Right kidney (tissue), 1 donor: ENCODE data around the gene SYT11.
"Not testable (repeated sequence)": the region's sequence is repeated elsewhere in the genome, so short reads cannot be mapped to it uniquely, and the experiment has no call there.

ENCODE experiments used
- DNase-seq: peaks from one replicate; pipeline ENCODE4 v3.0.0-alpha.2; 2016

SYT11 gene

GRCh38 chr1:155897746-155898145 lies 38.4 kb downstream of the SYT11 start:
- DNase-seq: no peak

DNA sequence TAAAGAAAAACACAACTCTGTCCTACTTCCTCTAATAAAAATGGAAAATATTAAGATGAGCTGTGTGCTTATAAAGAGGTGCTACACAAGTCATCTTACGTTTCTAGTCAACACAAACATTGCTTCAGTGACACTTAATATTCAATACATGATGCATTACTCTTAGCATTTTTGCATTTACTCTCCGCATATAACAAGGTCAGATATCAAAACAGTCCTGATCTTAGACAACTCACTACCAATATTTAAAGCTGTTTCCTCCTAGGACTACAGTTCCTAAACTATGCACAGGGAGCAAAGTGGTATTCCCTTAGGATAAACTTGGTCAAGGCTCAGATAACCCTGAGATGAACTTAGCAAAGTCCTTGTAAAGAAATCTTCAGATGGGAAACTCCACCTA lies 39.5 kb downstream of the SYT11 start:
- no peak for DNase-seq

- DNase-seq: no peak
Measured at GRCh38 chr1:155899683-155900082, 40.3 kb downstream of the SYT11 start.

DNA sequence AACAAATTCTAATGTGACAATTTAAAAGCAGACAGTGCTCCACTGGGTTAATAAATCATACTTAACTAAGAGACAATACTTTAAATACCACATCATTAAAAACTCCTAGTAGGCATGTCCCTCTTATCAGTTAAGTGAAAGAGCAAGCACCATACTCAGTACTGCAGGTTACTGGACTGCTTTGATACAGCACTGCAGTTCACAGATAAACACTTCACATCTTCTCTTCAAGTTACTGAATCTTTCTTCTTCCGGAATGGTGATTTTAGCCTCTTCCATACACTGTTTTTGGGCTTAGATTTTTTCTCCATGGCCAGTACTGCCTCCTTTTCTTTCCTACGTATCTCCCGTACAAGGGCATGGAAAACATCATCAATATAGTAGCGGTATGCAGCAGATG lies 40.8 kb downstream of the SYT11 start:
- no peak for DNase-seq

- no peak for DNase-seq
Measured at GRCh38 chr1:155904261-155904660, 44.9 kb downstream of the SYT11 start.

GRCh38 chr1:155909894-155910293 lies 50.5 kb downstream of the SYT11 start:
- no peak for DNase-seq

GRCh38 chr1:155910621-155911121 lies 51.3 kb downstream of the SYT11 start:
- DNase-seq: peak; percentile 71

DNA sequence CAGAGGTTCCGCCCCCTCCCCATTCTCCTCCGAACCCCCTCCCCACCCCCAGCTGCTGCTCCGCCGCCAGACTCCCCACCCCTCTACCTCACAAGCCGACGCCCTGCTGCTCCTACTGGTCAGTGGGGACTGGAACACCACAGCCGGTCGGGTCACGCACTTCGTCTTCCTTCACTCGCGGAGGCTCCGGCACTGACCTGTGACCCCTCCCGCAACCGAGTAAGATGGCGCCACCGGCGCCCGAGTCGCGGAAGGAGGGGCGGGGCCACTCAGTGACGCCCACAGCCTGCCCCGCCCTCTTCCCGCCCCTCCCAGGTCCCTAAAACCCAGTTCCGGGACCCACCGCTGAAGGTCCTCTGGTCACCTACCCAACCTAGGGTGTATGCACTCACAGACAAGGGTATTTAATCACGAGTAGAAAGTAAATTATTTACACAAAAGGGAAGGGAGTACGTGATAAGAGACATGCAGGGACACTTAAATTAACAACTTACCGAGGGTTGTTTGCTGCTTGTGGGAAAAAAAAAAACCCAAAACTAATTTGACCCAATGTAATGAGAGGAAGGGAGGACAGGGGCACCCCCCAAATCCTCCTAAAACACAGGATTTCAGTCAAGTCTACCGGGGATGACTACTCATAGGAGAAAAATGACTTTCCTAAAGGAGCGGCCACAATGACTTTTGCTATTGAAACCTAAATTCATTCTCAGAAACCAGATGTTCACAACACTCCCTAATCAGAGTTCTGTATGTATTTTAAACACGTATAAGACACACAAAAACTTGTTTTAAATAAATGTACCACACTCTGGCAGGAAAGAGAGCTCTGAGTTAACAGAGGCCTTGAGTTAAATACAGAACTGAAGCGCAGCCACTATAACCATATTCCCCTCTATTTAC lies 52.0 kb downstream of the SYT11 start, which contains the start of gene RIT1:
TSS of gene RIT1 (minus strand) at position 194 of the 900 bp plus-strand sequence. CDS start 588 bp downstream, outside the sequence.
- peak; percentile 80 for DNase-seq

- DNase-seq: no peak
Measured at GRCh38 chr1:155912056-155912536, 52.7 kb downstream of the SYT11 start.

GRCh38 chr1:155913969-155914757 lies 54.8 kb downstream of the SYT11 start:
- DNase-seq: no peak

DNA sequence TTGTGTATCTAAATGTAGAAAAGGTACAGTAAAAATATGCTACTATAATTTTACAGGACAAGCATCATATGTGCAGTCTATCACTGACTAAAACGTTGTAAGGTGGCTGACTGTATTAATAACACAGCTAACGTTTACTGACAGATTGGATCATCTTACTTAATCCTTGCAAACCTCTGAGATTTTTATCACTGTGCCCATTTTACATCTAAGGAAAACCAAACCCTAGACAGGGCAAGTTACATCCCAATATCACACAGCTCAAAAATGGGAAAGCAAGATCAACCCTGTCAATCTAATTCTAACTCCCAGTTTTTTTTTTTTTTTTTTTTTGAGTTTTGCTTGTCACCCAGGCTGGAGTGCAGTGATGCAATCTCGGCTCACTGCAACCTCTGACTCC lies 59.3 kb downstream of the SYT11 start:
- no peak for DNase-seq

- no peak for DNase-seq
Measured at GRCh38 chr1:155919801-155920200, 60.4 kb downstream of the SYT11 start.

DNA sequence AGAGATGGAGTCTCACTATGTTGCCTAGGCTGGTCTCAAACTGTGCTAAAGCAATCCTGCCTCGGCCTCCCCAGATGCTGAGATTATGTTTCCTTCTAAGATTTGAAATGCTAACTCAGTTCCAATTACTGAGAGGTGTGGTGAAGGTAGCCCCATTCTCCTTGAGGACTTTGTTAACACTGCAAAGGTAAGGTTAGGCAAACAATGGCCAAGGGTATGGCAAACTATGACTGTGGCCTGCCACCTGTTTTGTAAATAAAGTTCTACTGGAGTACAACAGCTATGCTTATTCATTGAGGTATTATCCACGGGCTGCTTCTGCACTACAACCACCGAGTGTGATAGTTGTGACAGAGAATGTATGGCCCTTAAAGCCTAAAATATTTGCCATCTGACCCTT lies 61.4 kb downstream of the SYT11 start:
- DNase-seq: no peak

- DNase-seq: no peak
Measured at GRCh38 chr1:155925506-155925905, 66.1 kb downstream of the SYT11 start.

DNA sequence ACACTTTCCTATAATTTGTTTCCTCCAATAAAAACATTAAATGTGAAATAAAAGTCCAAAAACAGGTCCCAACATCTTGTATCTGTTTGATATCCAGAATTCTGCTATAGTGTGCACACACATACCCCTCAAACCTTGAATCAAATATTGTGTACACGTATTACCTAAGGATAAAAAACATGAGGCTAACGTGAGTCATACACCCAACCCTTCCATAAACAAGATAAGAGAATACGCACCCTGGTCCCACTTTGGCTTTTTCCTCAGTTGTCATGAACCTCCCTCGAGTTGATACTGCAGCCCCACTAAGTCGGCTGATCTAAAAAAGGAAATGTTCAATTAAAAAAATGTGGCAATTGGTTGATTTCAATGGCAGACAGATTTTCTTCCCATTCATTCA lies 69.7 kb downstream of the SYT11 start:
- no peak for DNase-seq

- not testable (repeated sequence) for DNase-seq
Measured at GRCh38 chr1:155930725-155931124, 71.4 kb downstream of the SYT11 start.

DNA sequence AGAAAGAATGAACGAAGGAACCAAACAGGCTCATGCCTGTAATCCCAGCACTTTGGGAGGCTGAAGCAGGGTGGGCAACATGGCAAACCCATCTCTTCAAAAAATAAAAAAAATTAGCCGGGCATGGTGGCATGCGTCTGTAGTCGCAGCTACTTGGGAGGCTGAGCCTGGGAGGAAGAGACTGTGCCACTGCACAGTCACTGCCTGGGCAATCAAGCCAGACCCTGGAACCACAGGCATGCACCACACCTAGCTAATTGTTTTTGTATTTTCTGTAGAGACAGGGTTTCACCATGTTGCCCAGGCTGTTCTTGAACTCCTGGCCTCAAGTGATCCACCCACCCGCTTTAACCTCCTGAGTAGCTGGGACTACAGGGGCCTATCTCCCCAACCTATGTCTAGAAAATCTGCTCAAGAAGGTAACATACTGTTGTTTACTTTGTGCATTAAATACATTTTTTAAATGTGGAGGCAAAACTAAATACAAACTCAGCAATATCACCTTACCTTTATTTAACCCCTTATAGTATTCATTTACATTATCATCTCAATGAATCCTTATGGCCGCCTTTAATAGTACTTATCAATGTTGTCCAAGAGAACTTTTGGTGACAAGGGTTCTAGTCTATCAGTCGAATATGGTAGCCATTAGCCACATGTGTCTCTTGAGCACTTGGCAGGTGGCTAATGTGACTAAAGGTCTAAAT lies 72.1 kb downstream of the SYT11 start:
- no peak for DNase-seq

GRCh38 chr1:155932081-155932480 lies 72.7 kb downstream of the SYT11 start:
- DNase-seq: no peak

DNA sequence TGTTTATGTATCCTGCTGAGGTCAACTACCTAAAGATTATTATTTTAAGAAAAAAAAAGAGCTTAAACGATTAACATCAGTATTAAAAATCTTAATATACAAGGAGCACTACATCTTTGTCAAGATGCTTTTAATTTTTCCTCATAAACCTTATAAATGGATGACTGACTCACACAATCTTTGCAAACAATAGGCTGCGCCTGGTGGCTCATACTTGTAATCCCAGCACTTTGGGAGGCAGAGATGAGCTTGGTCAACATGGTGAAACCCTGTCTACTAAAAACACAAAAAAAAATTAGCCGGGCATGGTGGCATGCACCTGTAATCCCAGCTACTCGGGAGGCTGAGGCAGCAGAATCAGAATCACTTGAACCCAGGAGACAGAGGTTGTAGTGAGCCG lies 73.1 kb downstream of the SYT11 start:
- DNase-seq: no peak

GRCh38 chr1:155933591-155934096 lies 74.3 kb downstream of the SYT11 start:
- peak; percentile 9 for DNase-seq

DNA sequence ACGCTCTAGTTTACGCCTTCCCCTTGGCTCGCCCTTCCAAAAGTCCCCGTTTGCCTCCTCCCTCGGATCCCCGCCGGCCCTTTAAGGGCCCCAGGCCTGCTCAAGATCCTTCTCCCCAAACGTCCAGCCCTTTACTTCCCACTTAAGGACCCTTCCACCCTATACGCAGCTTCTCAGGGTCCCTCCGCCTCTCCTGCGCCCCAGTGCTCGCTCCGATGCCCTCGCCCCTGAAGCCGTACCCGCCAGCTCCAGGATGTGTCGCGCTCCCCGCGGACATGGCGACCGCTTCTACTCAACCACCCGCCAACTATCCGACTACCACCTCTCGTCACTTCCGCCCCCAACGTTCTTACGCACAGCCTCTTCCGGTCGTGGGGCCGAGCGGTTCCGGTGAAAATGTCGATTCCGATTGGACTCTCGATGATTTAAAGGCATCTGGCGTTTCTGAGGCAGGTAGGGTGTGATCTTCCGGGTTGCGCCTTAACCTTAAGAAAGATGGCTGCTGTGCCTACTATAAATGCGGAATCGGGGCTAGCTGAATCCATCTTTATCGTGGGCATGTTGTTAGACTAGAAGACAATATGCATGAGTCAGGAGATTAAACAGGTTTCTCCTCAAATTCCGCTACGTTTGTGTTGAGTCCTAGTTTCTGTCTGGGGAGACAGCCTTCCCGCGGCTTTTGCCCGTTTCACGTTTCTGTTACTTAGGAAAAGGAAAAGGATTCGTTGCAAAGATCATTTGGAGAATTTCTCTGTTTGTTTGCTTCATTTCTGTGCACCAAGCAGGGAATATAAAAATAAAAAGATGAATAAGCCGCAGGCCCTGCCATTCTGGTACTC lies 74.9 kb downstream of the SYT11 start, which contains the start of gene KHDC4:
TSS of gene KHDC4 (minus strand) at position 317 of the 839 bp plus-strand sequence. CDS start at position 277, 40 bp downstream.
- peak; percentile 87 for DNase-seq
